Measurements from ENCODE around the gene GPRC5C. TPM values are rescaled to one million over a fixed set of nuclear protein-coding genes. Genes with fewer than 3 reads are reported as not detected.

Gene GPRC5C
- total and polyA plus RNA-seq, 9 of the 15 experiments (the other 6 are each of a cell fraction or from before 2014, with no cell fraction given), result 0.28 to 9.0 (median 4.1) TPM

GRCh38 chr17:74449773-74450172 is 17.9 kb downstream of the GPRC5C start:
- H4K20me1 ChIP-seq (replicated peaks; ENCODE audit: control insufficient read depth, insufficient read depth, low read length), result no peaks in the 10 kb centered on the region
- H3K9me1 ChIP-seq (ENCODE audit: control insufficient read depth, insufficient read depth, low read length), result no peaks in the 10 kb centered on the region
- H3K27ac ChIP-seq (ENCODE audit: extremely low read depth, low read depth, low read length), result no peak overlapping the region
- ChIA-PET POLR2A (interaction anchor here (0.6 kb wide), 2 partner anchors 12 to 93 kb away, joined by 3 to 4 read pairs; no protein-coding TSS in a partner anchor), CTCF (ENCODE audit: low intra/inter-chr PET ratio) (no interaction called here)
- TF ChIP-seq ZNF316 (IDR thresholded peaks at IDR 0.05) (no peak), ZBED1 (IDR thresholded peaks at IDR 0.05) (no peak), NCOA2 (IDR thresholded peaks at IDR 0.05; ENCODE audit: partially characterized antibody in 2 of 2) (no peak), RBM17 (IDR thresholded peaks at IDR 0.05; ENCODE audit: borderline replicate concordance, low read depth, low read length) (no peak), BACH1 (tag; IDR thresholded peaks at IDR 0.05) (no peak), CBX2 (IDR thresholded peaks at IDR 0.05; ENCODE audit: insufficient read depth, low read length, poor library complexity, severe bottlenecking) (no peak)
- in situ Hi-C loops (cut with MboI) (no loop called here), intact Hi-C loops (cut with micrococcal nuclease) (no loop called here)
- no peaks in the 10 kb centered on the region for H3K36me3 ChIP-seq (ENCODE audit: control insufficient read depth, insufficient read depth, low read length)
- WGBS (ENCODE audit: insufficient coverage, low coverage, missing lambda C conversion rate), result 13% methylated on average over 5 of the region's 5 CpGs
- H3K79me2 ChIP-seq (ENCODE audit: control insufficient read depth, insufficient read depth, low read length), result no peaks in the 10 kb centered on the region
- DNase-seq (ENCODE audit: extremely low read depth in 1 of 4, low spot score in 3 of 4), result no peak
- ATAC-seq, result no peak
- H3K4me3 ChIP-seq, result no peak overlapping the region
- H3K9me3 ChIP-seq (replicated peaks; ENCODE audit: control insufficient read depth, insufficient read depth, low read depth, low read length), result no peaks in the 10 kb centered on the region
- FAIRE-seq, result no peak
- H3K27me3 ChIP-seq (ENCODE audit: control insufficient read depth in 2 of 2, insufficient read depth in 2 of 2, low read length in 2 of 2), result peaks cover 14 to 55% of the 10 kb centered on the region in 2 experiments; a peak in 4 of 5 replicates
- no peak overlapping the region for H3K9ac ChIP-seq (ENCODE audit: insufficient read depth in 1 of 2, low read depth in 2 of 2, low read length in 2 of 2)
- H3K4me2 ChIP-seq (ENCODE audit: insufficient read depth, low read length), result no peak overlapping the region
- H3K4me1 ChIP-seq (replicated peaks in 1 of 2; ENCODE audit: control insufficient read depth in 2 of 2, insufficient read depth in 2 of 2, low read length in 2 of 2), result peaks cover 10 to 25% of the 10 kb centered on the region in 2 experiments; a peak in 4 of 5 replicates
- H2AFZ ChIP-seq (ENCODE audit: low read depth, low read length), result no peak overlapping the region
- BruUV-seq (replicated peaks), result no TSS peak

- no peak overlapping the region for H2AFZ ChIP-seq (ENCODE audit: low read depth, low read length)
- POLR2A ChIA-PET, result interaction anchor here (0.6 to 0.8 kb wide), 2 partner anchors 13 to 38 kb away, joined by 3 to 4 read pairs; no protein-coding TSS in a partner anchor
- 18% methylated on average over 3 of the region's 3 CpGs for WGBS (ENCODE audit: insufficient coverage, low coverage, missing lambda C conversion rate)
- no peak overlapping the region for H3K4me2 ChIP-seq (ENCODE audit: insufficient read depth, low read length)
- FAIRE-seq (no peak), DNase-seq (ENCODE audit: extremely low read depth in 1 of 4, low spot score in 3 of 4) (no peak), ATAC-seq (no peak)
- no peak overlapping the region for H3K9ac ChIP-seq (ENCODE audit: insufficient read depth in 1 of 2, low read depth in 2 of 2, low read length in 2 of 2)
- peaks cover 11 to 29% of the 10 kb centered on the region in 2 experiments; a peak in 4 of 5 replicates for H3K4me1 ChIP-seq (replicated peaks in 1 of 2; ENCODE audit: control insufficient read depth in 2 of 2, insufficient read depth in 2 of 2, low read length in 2 of 2)
- in situ Hi-C loops (cut with MboI), result no loop called here
- CTCF ChIA-PET (ENCODE audit: low intra/inter-chr PET ratio), result interaction anchor here (0.9 kb wide), 1 partner anchor 43 kb away, joined by 4 read pairs; no protein-coding TSS in a partner anchor
- H3K4me3 ChIP-seq, result no peak overlapping the region
- no peaks in the 10 kb centered on the region for H3K36me3 ChIP-seq (ENCODE audit: control insufficient read depth, insufficient read depth, low read length)
- H4K20me1 ChIP-seq (replicated peaks; ENCODE audit: control insufficient read depth, insufficient read depth, low read length), result no peaks in the 10 kb centered on the region
- no peaks in the 10 kb centered on the region for H3K79me2 ChIP-seq (ENCODE audit: control insufficient read depth, insufficient read depth, low read length)
- no peak overlapping the region for H3K27ac ChIP-seq (ENCODE audit: extremely low read depth, low read depth, low read length)
- intact Hi-C loops (cut with micrococcal nuclease), result no loop called here
- no TSS peak for BruUV-seq (replicated peaks)
- no peaks in the 10 kb centered on the region for H3K9me3 ChIP-seq (replicated peaks; ENCODE audit: control insufficient read depth, insufficient read depth, low read depth, low read length)
- peaks cover 14 to 54% of the 10 kb centered on the region in 2 experiments; a peak in 4 of 5 replicates for H3K27me3 ChIP-seq (ENCODE audit: control insufficient read depth in 2 of 2, insufficient read depth in 2 of 2, low read length in 2 of 2)
- H3K9me1 ChIP-seq (ENCODE audit: control insufficient read depth, insufficient read depth, low read length), result no peaks in the 10 kb centered on the region
- TF ChIP-seq HMG20B (CRISPR knock-in tag; IDR thresholded peaks at IDR 0.05) (no peak), DACH1 (IDR thresholded peaks at IDR 0.05; ENCODE audit: partially characterized antibody) (no peak), ZNF217 (CRISPR knock-in tag; IDR thresholded peaks at IDR 0.05) (no peak), ARNT (IDR thresholded peaks at IDR 0.05) (no peak), PURB (CRISPR knock-in tag; IDR thresholded peaks at IDR 0.05; ENCODE audit: low read depth) (no peak), USF2 (CRISPR knock-in tag; IDR thresholded peaks at IDR 0.05) (no peak), NR2F6 (CRISPR knock-in tag; IDR thresholded peaks at IDR 0.05) (no peak), POLR3A (IDR thresholded peaks at IDR 0.05; ENCODE audit: borderline replicate concordance, extremely low read depth, insufficient read depth, insufficient read length) (no peak), RBM22 (IDR thresholded peaks at IDR 0.05; ENCODE audit: low read depth, low read length, poor library complexity, severe bottlenecking) (no peak), HNRNPUL1 (IDR thresholded peaks at IDR 0.05; ENCODE audit: low read length) (no peak), HDAC1 (IDR thresholded peaks at IDR 0.05) (no peak), CHD1 (IDR thresholded peaks at IDR 0.05; ENCODE audit: low read length) (no peak)
These were observed 18.3 kb downstream of the GPRC5C start for GRCh38 chr17:74450231-74450630.
